Right atrium auricular region (tissue), 2 donors: ENCODE measurements around the gene RPTOR. TPM values are rescaled to one million over a fixed set of nuclear protein-coding genes. Genes with fewer than 3 reads are reported as not detected.
A peak's percentile ranks its signal among the peaks of the same experiment; 100 is the strongest.

Experiments used
- DNase-seq: peaks from one replicate; pipeline ENCODE4 v3.0.0-alpha.2; 2019; ENCODE audit warnings: low spot score
- H3K27ac ChIP-seq, 2 donors: fragments of 200-600 bp; sonication (generic); 1 replicate in 1 of 2; 2 replicates in 1 of 2; pipeline ENCODE4 v1.5.1; 2016 to 2019
- H3K27me3 ChIP-seq, 2 donors: fragments of 200-600 bp; sonication (generic); one replicate each; pipeline versions ENCODE4 v1.5.1 to v1.6.0; 2017 to 2019
- H3K36me3 ChIP-seq: fragments of 200-600 bp; sonication (generic); one replicate; pipeline ENCODE4 v1.5.1; 2016
- H3K4me1 ChIP-seq, 2 donors: fragments of 200-600 bp; sonication (generic); one replicate each; pipeline versions ENCODE4 v1.5.1 to v1.6.0; 2017 to 2019
- H3K4me3 ChIP-seq, 2 donors: fragments of 200-600 bp; sonication (generic); 1 replicate in 1 of 2; 2 replicates in 1 of 2; pipeline ENCODE4 v1.5.1; 2017 to 2019; ENCODE audit warnings: mild to moderate bottlenecking in 1 of 2, moderate library complexity in 1 of 2
- H3K9me3 ChIP-seq, 2 donors: fragments of 200-600 bp; sonication (generic); one replicate each; pipeline ENCODE4 v1.5.1; 2019
- total RNA-seq, 2 donors: library from RNA; depleted of rRNA; stranded (reverse); fragments of >200 nt; gene quantifications; one replicate each; pipeline ENCODE4 v1.1.0, GENCODE V29; 2016
- TF ChIP-seq, protein P1 (sequence below), 2 donors: fragments of 200-600 bp; sonication (generic); IDR thresholded peaks; one replicate each; pipeline ENCODE4 v1.5.1; 2019; ENCODE audit warnings: antibody characterized with exemption in 2 of 2

The RPTOR gene
- total RNA-seq, 2 donors from 2014 or later: 19.9 to 22.6 TPM

DNA sequence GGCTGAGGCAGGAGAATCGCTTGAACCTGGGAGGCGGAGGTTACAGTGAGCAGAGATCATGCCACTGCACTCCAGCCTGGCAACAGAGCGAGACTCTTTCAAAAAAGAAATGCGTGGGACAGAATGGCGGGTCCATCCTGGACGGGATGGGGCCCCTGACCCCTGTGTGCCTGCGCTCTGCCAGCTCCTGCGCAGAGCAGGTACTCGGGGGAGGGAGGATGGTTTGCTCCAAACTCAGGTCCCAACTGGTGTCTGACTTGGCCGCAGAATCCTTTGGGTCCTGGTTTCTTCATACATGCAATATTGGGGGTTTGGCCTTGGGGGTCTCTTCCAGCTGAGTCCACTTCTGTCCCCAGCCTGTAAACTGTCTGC is 457.4 kb downstream of the RPTOR start:
- peaks cover 6 to 17% of the 10 kb centered on the region in 2 donors for H3K27me3 ChIP-seq
- no peak overlapping the region for H3K4me3 ChIP-seq
- no peak overlapping the region for H3K27ac ChIP-seq
- peaks cover 27% of the 10 kb centered on the region for H3K36me3 ChIP-seq
- DNase-seq: no peak
- H3K4me1 ChIP-seq: peaks cover 0 to 38% of the 10 kb centered on the region in 2 donors
- TF ChIP-seq, protein P1, sequence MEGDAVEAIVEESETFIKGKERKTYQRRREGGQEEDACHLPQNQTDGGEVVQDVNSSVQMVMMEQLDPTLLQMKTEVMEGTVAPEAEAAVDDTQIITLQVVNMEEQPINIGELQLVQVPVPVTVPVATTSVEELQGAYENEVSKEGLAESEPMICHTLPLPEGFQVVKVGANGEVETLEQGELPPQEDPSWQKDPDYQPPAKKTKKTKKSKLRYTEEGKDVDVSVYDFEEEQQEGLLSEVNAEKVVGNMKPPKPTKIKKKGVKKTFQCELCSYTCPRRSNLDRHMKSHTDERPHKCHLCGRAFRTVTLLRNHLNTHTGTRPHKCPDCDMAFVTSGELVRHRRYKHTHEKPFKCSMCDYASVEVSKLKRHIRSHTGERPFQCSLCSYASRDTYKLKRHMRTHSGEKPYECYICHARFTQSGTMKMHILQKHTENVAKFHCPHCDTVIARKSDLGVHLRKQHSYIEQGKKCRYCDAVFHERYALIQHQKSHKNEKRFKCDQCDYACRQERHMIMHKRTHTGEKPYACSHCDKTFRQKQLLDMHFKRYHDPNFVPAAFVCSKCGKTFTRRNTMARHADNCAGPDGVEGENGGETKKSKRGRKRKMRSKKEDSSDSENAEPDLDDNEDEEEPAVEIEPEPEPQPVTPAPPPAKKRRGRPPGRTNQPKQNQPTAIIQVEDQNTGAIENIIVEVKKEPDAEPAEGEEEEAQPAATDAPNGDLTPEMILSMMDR (IDR thresholded peaks at IDR 0.05): no peak
- H3K9me3 ChIP-seq: no peaks in the 10 kb centered on the region

DNA sequence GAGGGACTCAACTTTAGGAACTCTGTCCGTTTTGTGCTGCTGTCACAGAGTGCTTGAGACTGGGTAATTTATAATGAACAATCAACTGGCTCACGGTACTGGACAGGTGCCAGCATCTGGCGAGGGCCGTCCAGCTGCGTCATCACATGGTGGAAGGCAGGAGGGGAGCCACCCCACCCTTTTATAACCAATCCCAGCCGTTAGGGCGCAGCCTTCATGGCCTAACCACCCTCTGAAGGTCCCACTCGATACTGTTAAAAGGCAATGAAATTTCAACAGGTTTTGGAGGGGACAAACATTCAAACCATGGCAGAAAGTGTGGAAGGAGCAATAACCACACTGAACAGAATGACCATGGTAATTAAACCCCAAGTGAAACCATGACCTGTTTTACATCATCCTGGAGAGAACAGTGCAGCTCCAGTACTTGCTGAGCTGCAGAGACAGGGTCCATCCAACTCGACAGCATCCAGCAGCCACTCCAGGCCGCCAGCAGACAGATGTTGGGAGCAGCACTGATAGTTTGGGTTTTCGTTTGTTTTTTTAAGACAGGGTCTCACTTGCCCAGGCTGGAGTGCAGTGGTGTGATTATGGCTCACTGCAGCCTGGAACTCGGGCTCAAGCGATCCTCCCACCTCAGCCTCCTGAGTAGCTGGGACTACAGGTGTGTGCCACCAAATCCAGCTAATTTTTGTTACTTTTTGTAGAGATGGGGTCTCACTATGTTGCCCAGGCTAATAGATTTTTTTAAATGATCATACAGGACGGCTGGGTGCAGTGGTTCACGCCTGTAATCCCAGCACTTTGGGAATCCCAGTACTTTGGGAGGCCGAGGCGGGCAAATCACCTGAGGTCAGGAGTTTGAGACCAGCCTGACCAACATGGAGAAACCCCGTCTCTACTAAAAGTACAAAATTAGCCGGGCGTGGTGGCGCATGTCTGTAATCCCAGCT is 458.0 kb downstream of the RPTOR start:
- Histone ChIP-seq H3K4me1 (peaks cover 0 to 38% of the 10 kb centered on the region in 2 donors), H3K9me3 (no peaks in the 10 kb centered on the region), H3K27ac (no peak overlapping the region), H3K36me3 (peaks cover 20% of the 10 kb centered on the region), H3K4me3 (no peak overlapping the region), H3K27me3 (peaks cover 6 to 17% of the 10 kb centered on the region in 2 donors)
- TF ChIP-seq, protein P1 (IDR thresholded peaks at IDR 0.05): no peak
- peak; percentile 91 for DNase-seq

DNA sequence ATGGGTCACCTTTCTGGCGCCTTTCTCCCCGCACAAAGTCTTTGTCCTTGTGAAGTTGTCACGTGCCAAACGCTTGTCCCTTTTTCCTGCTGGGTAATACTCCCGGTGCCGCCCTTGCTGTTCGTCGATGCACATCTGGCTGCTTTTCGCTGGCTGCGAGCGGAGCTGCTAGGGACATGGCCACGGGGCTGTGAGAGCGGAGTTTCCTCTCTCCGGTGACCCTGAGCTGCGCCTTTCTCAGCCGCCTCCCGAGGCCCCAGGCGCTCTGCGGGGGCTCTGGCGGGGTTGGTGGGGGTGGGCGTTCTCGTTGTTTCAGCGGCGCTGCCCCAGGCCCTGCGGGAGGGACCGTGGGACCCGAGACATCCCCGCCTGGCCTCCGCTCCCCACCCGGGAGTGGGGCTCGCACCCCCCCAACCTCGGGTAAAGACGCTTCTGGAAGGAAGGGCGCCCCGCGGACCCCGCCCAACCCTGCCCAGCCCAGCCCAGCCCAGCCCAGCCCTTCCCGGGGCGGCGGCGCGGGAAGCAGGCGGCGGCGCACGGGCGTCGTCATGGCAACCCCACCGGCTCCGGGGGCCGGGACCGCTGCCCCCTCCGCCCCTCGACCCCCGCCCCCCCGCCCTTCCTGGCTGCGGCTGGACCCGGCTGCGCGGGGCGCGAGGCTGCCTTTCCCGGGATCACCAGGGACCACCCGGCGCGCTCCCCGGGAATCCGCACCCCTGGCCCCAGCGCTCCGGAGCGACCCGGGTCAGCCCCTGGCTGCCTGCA is 459.3 kb downstream of the RPTOR start:
- H3K27ac ChIP-seq: no peak overlapping the region
- peak overlapping the region in 1 of 2 donors; percentile 34 for H3K4me3 ChIP-seq
- no peak for DNase-seq

DNA sequence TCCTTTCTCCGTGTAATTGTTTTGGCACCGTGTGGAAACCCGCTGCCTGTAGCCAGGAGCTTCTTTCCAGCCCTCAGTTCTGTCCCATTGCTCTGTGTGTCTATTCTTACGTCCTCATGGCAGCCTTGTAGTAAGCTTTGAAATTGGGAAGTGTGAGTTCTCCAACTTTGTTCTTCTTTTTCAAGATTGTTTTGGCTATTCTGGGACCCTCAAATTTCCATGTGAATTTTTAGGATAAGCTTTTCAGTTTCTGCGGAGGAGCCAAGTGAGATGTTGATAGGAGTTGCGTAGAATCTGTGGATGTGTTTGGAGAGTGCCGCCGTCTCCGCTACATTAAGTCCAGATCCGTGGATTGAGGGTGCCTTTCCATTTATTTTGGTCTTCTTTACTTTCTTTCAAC is 462.3 kb downstream of the RPTOR start:
- Histone ChIP-seq H3K27ac (no peak overlapping the region), H3K36me3 (no peaks in the 10 kb centered on the region), H3K9me3 (peaks cover 0 to 14% of the 10 kb centered on the region in 2 donors), H3K4me1 (peaks cover 0 to 21% of the 10 kb centered on the region in 2 donors), H3K27me3 (peaks cover 6 to 17% of the 10 kb centered on the region in 2 donors), H3K4me3 (no peak overlapping the region)
- no peak for DNase-seq
- TF ChIP-seq, protein P1 (IDR thresholded peaks at IDR 0.05): no peak

More for the DNA sequence above, 459.3 kb downstream of the RPTOR start:
- TF ChIP-seq, protein P1 (IDR thresholded peaks at IDR 0.05): no peak
- peaks cover 9% of the 10 kb centered on the region for H3K36me3 ChIP-seq
- H3K4me1 ChIP-seq: peaks cover 0 to 38% of the 10 kb centered on the region in 2 donors
- H3K27me3 ChIP-seq: peaks cover 6 to 17% of the 10 kb centered on the region in 2 donors
- no peaks in the 10 kb centered on the region for H3K9me3 ChIP-seq

DNA sequence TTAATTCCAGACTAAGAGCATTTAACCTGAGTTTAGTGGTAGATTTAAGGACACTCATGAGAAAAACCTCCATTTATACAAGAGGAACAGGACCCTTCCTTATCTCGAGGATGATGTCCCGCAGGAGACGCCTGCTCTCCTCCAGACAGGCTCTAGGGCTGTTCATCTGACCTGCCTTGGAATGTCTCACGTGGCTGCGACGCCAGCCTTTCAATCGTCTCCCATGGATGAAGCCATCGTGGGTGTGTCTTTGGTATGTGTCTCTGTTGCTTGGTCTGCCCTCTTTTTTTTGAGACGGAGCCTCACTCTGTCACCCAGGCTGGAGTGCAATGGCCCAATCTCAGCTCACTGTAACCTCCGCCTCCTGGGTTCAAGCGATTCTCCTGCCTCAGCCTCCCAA is 463.5 kb downstream of the RPTOR start:
- TF ChIP-seq, protein P1 (IDR thresholded peaks at IDR 0.05): no peak

More for the DNA sequence above, 463.5 kb downstream of the RPTOR start:
- no peaks in the 10 kb centered on the region for H3K36me3 ChIP-seq
- H3K4me3 ChIP-seq: no peak overlapping the region
- H3K27ac ChIP-seq: no peak overlapping the region
- peaks cover 0 to 11% of the 10 kb centered on the region in 2 donors for H3K4me1 ChIP-seq
- peaks cover 6 to 17% of the 10 kb centered on the region in 2 donors for H3K27me3 ChIP-seq
- H3K9me3 ChIP-seq: peaks cover 0 to 14% of the 10 kb centered on the region in 2 donors
- DNase-seq: no peak
